Right ventricle myocardium inferior (tissue), 1 donor: ENCODE data around the gene NMNAT2. TPM values are rescaled to one million over a fixed set of nuclear protein-coding genes. Genes with fewer than 3 reads are reported as not detected.

Source experiments
- ATAC-seq: fragments of 200-7000 bp; cut with Tn5 transposase; one replicate; pipeline ENCODE4 v1.9.1; 2020; ENCODE audit warnings: mild to moderate bottlenecking, moderate library complexity
- DNase-seq: peaks from one replicate; pipeline ENCODE4 v3.0.0; 2021; ENCODE audit errors: missing footprints
- intact Hi-C: fragments of 100-400 bp; cut with DNase I; formaldehyde crosslinking; loops from one replicate; pipeline ENCODE4 v1.11.0; 2022
- total RNA-seq: library from RNA; stranded (reverse); fragmentation: NEBNext Ultra II Directional; extraction: Animal tissue kit (Norgen Biotek cat#: 25700); gene quantifications from one replicate; pipeline ENCODE4 v1.2.1, GENCODE V29; 2021
- donor health status: DM: no; HTN: yes; CAD: no; lungs with severe emphysema.

NMNAT2 gene
- total RNA-seq, 1 donor from 2014 or later, result 2.1 TPM

- intact Hi-C loops, result no loop called here
- no peak for DNase-seq
- no peak for ATAC-seq
These were observed 117.4 kb downstream of the NMNAT2 start for GRCh38 chr1:183300828-183301227.

GRCh38 chr1:183300395-183300794, 117.8 kb downstream of the NMNAT2 start:
- ATAC-seq (no peak), DNase-seq (no peak)
- intact Hi-C loops, result no loop called here

- no peak for DNase-seq
- intact Hi-C loops, result no loop called here
- no peak for ATAC-seq
These were observed 121.4 kb downstream of the NMNAT2 start for GRCh38 chr1:183296782-183297181.

- intact Hi-C loops, result no loop called here
- ATAC-seq, result no peak
- DNase-seq, result no peak
These were observed 122.7 kb downstream of the NMNAT2 start for GRCh38 chr1:183295521-183295920.

GRCh38 chr1:183293876-183294275, 124.3 kb downstream of the NMNAT2 start:
- ATAC-seq, result no peak
- DNase-seq, result no peak
- intact Hi-C loops, result no loop called here

GRCh38 chr1:183293241-183293640, 124.9 kb downstream of the NMNAT2 start:
- intact Hi-C loops, result no loop called here
- ATAC-seq (no peak), DNase-seq (no peak)

GRCh38 chr1:183291802-183292514, 126.2 kb downstream of the NMNAT2 start:
- DNase-seq, result no peak
- intact Hi-C loops, result no loop called here
- no peak for ATAC-seq

- DNase-seq, result no peak
- ATAC-seq, result no peak
- intact Hi-C loops, result no loop called here
These were observed 126.9 kb downstream of the NMNAT2 start for GRCh38 chr1:183291216-183291762.

- intact Hi-C loops, result no loop called here
- DNase-seq (no peak), ATAC-seq (no peak)
These were observed 127.6 kb downstream of the NMNAT2 start for GRCh38 chr1:183290628-183291027.

- DNase-seq (no peak), ATAC-seq (peak; percentile 56)
- intact Hi-C loops, result loop anchor here (10.0 kb wide), 1 partner anchor 256 kb away; no protein-coding TSS in a partner anchor
These were observed 129.1 kb downstream of the NMNAT2 start for GRCh38 chr1:183289051-183289496.

- DNase-seq (no peak), ATAC-seq (no peak)
- intact Hi-C loops, result loop anchor here (10.0 kb wide), 1 partner anchor 256 kb away; no protein-coding TSS in a partner anchor
These were observed 129.6 kb downstream of the NMNAT2 start for GRCh38 chr1:183288583-183288982.

GRCh38 chr1:183287191-183287675, 130.9 kb downstream of the NMNAT2 start:
- intact Hi-C loops, result loop anchor here (10.0 kb wide), 1 partner anchor 258 kb away; no protein-coding TSS in a partner anchor
- ATAC-seq, result peak; percentile 90

GRCh38 chr1:183285746-183286145, 132.4 kb downstream of the NMNAT2 start:
- ATAC-seq (no peak), DNase-seq (no peak)
- intact Hi-C loops, result loop anchor here (10.0 kb wide), 1 partner anchor 259 kb away; no protein-coding TSS in a partner anchor

More at GRCh38 chr1:183287191-183287675, 130.9 kb downstream of the NMNAT2 start:
- peak; percentile 84 for DNase-seq

- intact Hi-C loops, result loop anchor here (10.0 kb wide), 1 partner anchor 260 kb away; no protein-coding TSS in a partner anchor
- DNase-seq, result no peak
These were observed 132.9 kb downstream of the NMNAT2 start for GRCh38 chr1:183285256-183285655.

GRCh38 chr1:183284086-183284485, 134.1 kb downstream of the NMNAT2 start:
- no peak for DNase-seq
- no peak for ATAC-seq
- intact Hi-C loops, result loop anchor here (5.0 to 10.0 kb wide), 2 partner anchors 123 to 261 kb away; no protein-coding TSS in a partner anchor

More at GRCh38 chr1:183285256-183285655, 132.9 kb downstream of the NMNAT2 start:
- no peak for ATAC-seq

- no peak for ATAC-seq
- intact Hi-C loops, result loop anchor here (2.0 to 10.0 kb wide), 3 partner anchors 124 to 262 kb away; no protein-coding TSS in a partner anchor
- DNase-seq, result no peak
These were observed 134.9 kb downstream of the NMNAT2 start for GRCh38 chr1:183283286-183283685.

GRCh38 chr1:183282101-183282855, 135.9 kb downstream of the NMNAT2 start:
- ATAC-seq (no peak), DNase-seq (peak; percentile 74)
- intact Hi-C loops, result loop anchor here (2.0 to 10.0 kb wide), 3 partner anchors 125 to 263 kb away; no protein-coding TSS in a partner anchor

GRCh38 chr1:183281553-183282091, 136.6 kb downstream of the NMNAT2 start:
- ATAC-seq (peak; percentile 89), DNase-seq (peak; percentile 93)
- intact Hi-C loops, result loop anchor here (1.0 to 10.0 kb wide), 4 partner anchors 37 to 263 kb away; no protein-coding TSS in a partner anchor
